HL-60/S4 treated with phorbol 12-myristate 13-acetate at 8.2 ng/mL for 4 days and 3 days (cell line): ENCODE results near the gene HNRNPAB.
"Not testable (repeated sequence)": the region's sequence is repeated elsewhere in the genome, so short reads cannot be mapped to it uniquely, and the experiment has no call there.

ENCODE experiments used
- in situ Hi-C: fragments of 300-500 bp; cut with MboI; formaldehyde crosslinking; loops from 2 replicates; pipeline ENCODE4 v1.15.0; 2022; ENCODE audit warnings: low sequenced_read_pairs

The HNRNPAB gene

DNA sequence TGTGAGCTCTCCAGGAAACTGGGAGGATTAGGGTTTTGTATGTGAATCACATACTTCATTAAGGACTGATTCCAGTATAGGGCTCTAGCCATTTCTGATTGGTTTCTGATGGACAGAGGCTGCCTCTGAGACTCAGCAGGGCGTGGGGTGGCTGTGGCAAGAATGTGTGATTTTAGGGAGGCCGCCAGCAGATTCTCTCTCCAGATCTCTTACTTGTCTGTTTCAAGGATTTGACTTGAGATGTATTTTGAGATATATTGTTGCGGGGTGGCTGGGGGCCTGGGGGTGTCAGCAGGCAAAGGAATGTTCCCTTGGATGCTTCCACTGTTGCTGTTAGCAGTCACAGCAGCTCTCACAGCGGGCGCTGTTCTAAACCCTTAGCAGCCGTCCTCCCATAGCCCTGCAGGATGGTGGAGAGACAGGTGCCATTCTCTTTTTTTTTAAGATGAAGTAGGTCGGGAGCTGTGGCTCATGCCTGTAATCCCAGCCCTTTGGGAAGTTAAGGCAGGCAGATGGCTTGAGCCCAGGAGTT, 8.0 kb upstream of the HNRNPAB start:
- in situ Hi-C loops, result no loop called here

DNA sequence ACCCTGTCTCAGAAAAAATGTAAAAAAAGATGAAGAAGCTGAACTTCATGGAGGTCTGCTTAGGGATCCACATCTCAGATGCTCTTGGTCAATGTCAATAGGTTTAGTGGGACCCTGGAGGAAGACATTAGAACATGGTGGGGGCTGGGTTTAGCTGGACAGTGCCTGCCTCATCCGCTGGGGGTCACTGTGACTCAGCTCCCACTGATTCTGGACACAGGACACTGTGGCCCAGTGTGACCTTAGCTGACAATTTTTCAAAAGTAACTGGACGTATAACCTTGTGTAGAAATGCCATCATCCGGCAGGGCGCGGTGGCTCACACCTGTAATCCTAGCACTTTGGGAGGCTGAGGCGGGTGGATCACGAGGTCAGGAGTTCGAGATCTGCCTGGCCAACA, 7.3 kb upstream of the HNRNPAB start:
- in situ Hi-C loops, result no loop called here

GRCh38 chr5:178198151-178198550, 6.2 kb upstream of the HNRNPAB start:
- in situ Hi-C loops, result not testable (repeated sequence)

DNA sequence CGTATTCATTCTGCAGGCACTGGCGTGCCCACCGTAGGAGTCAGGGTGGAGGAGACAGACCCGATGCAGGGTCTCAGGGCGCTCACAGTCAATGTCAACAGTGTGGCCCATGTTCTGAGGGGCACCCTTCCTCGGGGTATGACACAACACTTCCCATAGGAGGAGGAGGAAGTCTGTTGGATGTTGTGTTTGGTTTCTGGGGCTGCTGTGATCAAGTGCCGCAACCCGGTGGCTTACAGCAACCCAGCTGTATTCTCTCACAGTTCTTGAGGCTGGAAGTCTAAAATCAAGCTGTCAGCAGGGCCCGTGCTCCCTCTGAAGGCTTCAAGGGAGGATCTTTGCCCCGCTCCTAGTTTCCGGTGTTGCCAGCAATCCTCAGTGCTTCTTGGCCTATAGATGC, 5.6 kb upstream of the HNRNPAB start:
- in situ Hi-C loops, result no loop called here

- in situ Hi-C loops, result no loop called here
Measured at GRCh38 chr5:178199581-178200434, 4.5 kb upstream of the HNRNPAB start.

DNA sequence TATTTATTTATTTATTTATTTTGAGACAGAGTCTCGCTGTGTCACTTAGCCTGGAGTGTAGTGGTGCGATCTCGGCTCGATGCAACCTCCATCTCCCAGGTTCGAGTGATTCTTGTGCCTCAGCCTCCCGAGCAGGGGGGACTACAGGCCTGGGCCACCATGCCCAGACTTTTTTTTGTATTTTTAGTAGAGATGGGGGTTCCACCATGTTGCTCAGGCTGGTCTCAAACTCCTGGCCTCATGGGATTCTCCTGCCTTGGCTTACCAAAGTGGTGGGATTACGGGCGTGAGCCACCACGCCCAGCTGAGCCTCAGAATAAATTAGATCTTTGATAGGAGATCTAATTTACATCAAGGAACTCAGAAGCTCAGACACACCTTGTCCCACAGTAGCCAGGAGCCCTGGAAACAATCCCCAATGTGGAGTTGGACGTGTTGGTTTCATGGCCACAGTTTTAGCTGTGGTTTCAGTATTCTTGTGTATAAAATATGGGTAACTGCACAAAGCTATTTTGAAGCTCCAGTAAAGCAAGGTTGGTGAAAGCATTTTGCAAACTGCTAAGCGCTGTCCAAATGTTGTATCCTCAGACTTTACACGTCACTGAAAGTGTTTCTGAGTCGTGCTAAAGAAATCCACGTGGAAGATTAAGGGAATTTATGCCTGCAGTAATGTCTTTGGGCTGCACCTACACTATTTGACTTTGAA, 3.0 kb upstream of the HNRNPAB start:
- in situ Hi-C loops, result no loop called here

DNA sequence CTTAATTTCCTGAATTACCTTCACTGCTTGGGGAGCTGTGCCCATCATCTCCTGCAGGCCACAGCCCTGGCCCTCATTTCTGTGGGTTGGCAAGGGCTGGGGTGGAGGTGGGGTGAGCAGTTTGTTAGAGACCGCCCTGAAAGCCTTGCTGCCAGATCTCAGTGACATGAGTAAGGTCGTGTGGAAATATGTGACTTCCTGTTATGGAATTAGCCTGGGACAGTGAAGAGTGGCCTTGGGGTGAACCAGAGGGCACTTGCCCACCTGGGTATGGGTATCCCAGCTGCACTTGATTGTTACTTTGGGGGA, 2.5 kb upstream of the HNRNPAB start:
- in situ Hi-C loops, result no loop called here

GRCh38 chr5:178202541-178202940, 1.8 kb upstream of the HNRNPAB start:
- in situ Hi-C loops, result no loop called here

DNA sequence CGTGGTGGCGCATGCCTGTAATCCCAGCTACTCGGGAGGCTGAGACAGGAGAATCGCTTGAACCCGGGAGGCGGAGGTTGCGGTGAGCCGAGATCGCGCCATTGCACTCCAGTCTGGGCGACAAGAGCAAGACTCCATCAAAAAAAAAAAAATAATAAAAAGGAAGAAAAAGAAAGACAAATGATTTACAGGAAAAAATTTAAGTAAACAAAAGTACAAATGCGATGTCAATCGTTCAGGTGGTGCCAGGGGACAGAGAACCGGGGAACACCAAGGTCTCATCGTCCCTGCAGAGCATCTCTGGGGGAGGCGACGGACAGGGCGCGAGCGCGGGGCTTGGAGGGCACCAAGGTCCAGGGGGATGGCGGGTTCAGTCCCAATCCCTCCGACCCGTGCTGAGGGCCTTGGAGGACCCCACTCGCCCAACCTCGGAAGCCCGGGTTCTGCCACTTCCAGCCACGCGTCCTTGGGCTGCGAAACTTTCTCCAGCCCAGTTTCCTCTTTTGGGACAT, 607 bp upstream of the HNRNPAB start:
- in situ Hi-C loops, result no loop called here

GRCh38 chr5:178204935-178205748, 809 bp downstream of the HNRNPAB start:
- in situ Hi-C loops, result no loop called here

- in situ Hi-C loops, result no loop called here
Measured at GRCh38 chr5:178205749-178206047, 1.4 kb downstream of the HNRNPAB start.

DNA sequence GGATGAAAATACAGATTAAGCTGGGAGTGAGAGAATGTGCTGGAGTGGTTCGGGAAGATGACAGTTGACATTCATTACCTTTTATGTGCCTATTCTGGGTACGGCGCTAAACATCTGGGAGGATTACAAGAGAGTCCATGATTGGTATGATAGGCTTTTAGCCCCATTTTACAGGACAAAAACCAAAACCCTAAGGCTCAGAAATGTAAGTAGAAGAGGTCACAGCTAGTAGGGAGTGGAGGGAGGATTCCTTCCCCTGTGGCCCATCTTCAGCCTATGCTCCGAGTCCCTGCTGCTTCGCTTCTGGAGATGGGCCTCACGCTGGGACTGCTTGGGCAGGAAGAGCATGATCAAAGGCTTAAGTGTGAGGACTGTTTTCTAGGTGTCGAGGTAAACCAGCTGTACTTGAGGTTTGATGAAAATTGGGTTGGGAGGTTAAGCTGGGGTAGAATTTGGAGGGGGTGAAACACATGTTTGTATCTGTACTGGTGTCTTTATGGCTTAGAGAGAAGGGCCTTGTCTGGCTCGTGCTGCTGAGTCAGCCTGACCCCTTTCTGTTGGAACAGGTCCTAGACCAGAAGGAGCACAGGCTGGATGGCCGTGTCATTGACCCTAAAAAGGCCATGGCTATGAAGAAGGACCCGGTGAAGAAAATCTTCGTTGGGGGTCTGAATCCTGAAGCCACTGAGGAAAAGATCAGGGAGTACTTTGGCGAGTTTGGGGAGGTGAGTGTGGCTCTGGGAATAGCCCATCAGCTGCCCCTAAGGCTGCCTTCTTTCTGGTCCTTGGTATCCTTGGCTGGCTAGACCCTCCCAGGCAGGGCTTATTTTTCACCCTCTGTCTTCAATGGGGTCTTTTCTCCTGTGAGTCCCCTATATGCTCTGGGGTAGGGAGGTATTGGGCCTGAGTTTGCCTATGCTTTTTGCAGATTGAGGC, 2.1 kb downstream of the HNRNPAB start:
- in situ Hi-C loops, result no loop called here

- in situ Hi-C loops, result no loop called here
Measured at GRCh38 chr5:178207183-178207916, 3.0 kb downstream of the HNRNPAB start.

DNA sequence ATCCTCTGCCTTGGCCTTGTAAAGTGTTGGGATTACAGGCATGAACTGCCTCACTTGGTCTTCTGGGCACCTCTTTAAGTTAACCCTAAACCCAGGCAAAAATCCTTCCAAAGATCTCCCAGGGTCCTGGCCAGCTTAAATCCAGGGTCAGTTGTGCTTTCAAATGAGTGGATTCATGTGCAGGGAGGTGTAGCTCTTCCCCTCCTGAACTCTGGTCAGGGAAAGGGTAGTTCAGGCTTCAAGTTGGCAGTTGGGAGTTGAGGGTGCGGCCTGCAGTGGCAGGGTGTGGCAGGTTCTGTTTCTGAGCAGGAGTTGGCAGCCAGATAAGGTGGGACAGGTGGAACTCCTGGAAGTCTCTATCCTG, 3.6 kb downstream of the HNRNPAB start:
- in situ Hi-C loops, result no loop called here

DNA sequence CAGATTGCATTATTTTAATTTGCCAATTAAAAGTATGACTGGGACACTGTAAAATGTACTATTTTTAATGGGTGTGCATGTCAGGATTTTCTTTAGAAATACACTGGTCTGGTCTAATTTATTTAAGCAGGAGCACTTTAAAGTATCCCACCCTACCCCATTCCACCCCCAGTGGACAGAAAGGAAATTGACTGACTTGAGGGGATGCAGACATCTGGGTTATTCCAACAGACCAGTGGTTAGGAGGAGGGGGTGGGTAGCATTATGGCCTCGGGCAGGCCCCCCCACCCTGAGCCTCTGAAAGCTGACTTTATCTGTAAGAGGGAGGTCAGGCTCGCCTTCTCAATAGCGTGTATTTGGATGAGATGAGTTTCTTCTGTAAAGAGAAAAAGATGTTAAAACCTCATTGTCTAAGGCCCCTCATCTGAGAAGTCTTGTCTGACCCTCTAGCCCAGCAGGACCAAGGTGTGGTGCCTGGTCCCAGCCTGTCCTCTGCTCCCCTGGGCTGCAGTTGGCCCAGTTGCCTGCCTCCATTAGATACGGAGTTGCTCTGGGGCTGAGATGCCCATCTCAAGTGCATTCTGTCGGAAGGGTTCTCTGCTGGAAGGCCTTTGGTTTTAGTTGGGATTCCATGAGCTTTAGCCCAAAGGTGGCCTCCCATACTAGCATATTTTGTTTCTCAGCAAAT, 4.4 kb downstream of the HNRNPAB start:
- in situ Hi-C loops, result no loop called here

DNA sequence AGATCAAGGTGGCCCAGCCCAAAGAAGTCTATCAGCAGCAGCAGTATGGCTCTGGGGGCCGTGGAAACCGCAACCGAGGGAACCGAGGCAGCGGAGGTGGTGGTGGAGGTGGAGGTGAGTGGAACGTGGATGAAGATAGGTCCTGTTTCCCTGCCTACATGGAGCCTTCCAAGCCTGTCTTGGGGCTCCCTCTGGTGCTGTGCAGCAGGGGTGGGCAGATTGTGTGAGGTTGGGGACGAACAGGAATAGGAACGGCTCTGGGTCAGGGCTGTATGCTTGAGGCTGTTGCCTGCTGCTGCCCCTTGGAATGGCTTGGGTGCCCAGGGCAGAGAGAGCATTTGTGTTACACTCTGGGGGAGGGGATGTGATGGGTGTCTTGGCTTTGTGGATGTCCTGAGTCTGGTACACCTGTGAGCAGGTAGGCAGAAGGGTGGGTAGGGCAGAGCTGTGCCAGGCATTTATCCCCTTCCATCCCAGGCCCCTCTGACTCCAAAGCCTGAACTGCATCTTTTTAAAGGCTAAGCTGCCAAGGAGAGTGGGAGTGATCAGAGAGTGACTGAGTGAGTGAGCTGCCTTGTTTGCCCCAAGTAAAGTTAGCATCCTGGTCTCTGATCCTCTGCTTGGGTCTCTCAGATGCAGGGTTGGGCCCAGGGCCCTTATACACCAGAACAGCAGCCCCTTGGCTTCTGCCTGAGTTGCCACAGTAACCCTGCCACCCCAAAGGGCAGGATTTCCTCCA, 5.2 kb downstream of the HNRNPAB start:
- in situ Hi-C loops, result no loop called here

DNA sequence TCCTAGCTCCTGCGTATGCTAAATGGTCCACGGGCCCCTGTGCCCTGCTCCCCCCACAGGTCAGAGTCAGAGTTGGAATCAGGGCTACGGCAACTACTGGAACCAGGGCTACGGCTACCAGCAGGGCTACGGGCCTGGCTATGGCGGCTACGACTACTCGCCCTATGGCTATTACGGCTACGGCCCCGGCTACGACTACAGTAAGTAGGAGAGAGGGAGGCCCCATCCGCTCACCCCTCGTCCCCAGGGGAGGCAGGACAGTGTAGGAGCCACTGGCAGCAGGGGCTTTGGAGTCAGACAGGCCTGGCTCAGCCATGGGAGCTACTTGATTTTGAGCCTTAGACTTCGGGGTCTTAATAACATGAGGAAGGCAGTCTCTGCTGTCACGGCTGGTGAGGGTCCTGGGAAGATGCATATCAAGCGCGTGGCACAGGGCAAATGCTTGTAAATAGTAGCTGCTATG, 5.8 kb downstream of the HNRNPAB start:
- in situ Hi-C loops, result no loop called here

DNA sequence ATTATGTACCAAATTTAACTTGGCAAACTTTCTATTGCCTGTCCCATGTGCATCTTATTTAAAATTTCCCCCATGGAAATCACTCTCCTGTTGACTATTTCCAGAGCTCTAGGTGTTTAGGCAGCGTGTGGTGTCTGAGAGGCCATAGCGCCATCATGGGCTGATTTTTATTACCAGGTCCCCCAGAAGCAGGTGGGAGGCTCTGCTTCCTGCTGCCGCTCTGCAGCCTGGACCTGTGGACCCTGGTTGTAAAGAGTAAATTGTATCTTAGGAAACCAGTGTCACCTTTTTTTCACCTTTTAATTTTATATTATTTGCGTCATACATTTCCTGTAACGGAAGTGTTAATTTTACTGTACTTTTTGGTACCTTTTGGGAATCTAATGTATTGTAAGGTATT, 6.4 kb downstream of the HNRNPAB start:
- in situ Hi-C loops, result no loop called here
